ENCODE measurements around the gene KCNB1.
A peak's percentile ranks its signal among the peaks of the same experiment; 100 is the strongest.

KCNB1 gene

GRCh38 chr20:49388744-49389143 is 93.7 kb downstream of the KCNB1 start:
- DNase-seq (ENCODE audit: low spot score) = no peak

- no peak for DNase-seq (ENCODE audit: low spot score)
These were observed 94.9 kb downstream of the KCNB1 start for GRCh38 chr20:49387581-49387939.

GRCh38 chr20:49386848-49387580 is 95.5 kb downstream of the KCNB1 start:
- DNase-seq (ENCODE audit: low spot score) = no peak

GRCh38 chr20:49385465-49385864 is 97.0 kb downstream of the KCNB1 start:
- DNase-seq (ENCODE audit: low spot score) = peak; percentile 59

- peak; percentile 91 for DNase-seq (ENCODE audit: low spot score)
These were observed 97.7 kb downstream of the KCNB1 start for GRCh38 chr20:49384437-49385434.

- no peak for DNase-seq (ENCODE audit: low spot score)
These were observed 100.6 kb downstream of the KCNB1 start for GRCh38 chr20:49381558-49382493.

- no peak for DNase-seq (ENCODE audit: low spot score)
These were observed 102.1 kb downstream of the KCNB1 start for GRCh38 chr20:49380337-49380780.

- DNase-seq (ENCODE audit: low spot score) = no peak
These were observed 103.1 kb downstream of the KCNB1 start for GRCh38 chr20:49379338-49379737.

GRCh38 chr20:49377326-49377725 is 105.1 kb downstream of the KCNB1 start:
- DNase-seq (ENCODE audit: low spot score) = no peak

- DNase-seq (ENCODE audit: low spot score) = no peak
These were observed 107.3 kb downstream of the KCNB1 start for GRCh38 chr20:49375170-49375569.

GRCh38 chr20:49372095-49372734 is 110.3 kb downstream of the KCNB1 start:
- DNase-seq (ENCODE audit: low spot score) = no peak

- no peak for DNase-seq (ENCODE audit: low spot score)
These were observed 113.9 kb downstream of the KCNB1 start for GRCh38 chr20:49368596-49368995.

GRCh38 chr20:49367113-49367512 is 115.4 kb downstream of the KCNB1 start:
- no peak for DNase-seq (ENCODE audit: low spot score)

GRCh38 chr20:49366687-49367086 is 115.8 kb downstream of the KCNB1 start:
- DNase-seq (ENCODE audit: low spot score) = no peak

- DNase-seq (ENCODE audit: low spot score) = no peak
These were observed 120.4 kb downstream of the KCNB1 start for GRCh38 chr20:49361862-49362660.

GRCh38 chr20:49360242-49360968 is 122.1 kb downstream of the KCNB1 start:
- DNase-seq (ENCODE audit: low spot score) = no peak

- DNase-seq (ENCODE audit: low spot score) = no peak
These were observed 125.8 kb downstream of the KCNB1 start for GRCh38 chr20:49356676-49357075.

- no peak for DNase-seq (ENCODE audit: low spot score)
These were observed 127.8 kb downstream of the KCNB1 start for GRCh38 chr20:49354673-49355072.

- no peak for DNase-seq (ENCODE audit: low spot score)
These were observed 129.1 kb downstream of the KCNB1 start for GRCh38 chr20:49353348-49353747.

- no peak for DNase-seq (ENCODE audit: low spot score)
These were observed 129.7 kb downstream of the KCNB1 start for GRCh38 chr20:49352751-49353150.

All from D341Med (cell line).